ENCODE data around the gene CLCNKA. TPM values are rescaled to one million over a fixed set of nuclear protein-coding genes. Genes with fewer than 3 reads are reported as not detected.

Gene CLCNKA
- total and polyA plus RNA-seq, 3 experiments from 2014 or later = not detected

DNA sequence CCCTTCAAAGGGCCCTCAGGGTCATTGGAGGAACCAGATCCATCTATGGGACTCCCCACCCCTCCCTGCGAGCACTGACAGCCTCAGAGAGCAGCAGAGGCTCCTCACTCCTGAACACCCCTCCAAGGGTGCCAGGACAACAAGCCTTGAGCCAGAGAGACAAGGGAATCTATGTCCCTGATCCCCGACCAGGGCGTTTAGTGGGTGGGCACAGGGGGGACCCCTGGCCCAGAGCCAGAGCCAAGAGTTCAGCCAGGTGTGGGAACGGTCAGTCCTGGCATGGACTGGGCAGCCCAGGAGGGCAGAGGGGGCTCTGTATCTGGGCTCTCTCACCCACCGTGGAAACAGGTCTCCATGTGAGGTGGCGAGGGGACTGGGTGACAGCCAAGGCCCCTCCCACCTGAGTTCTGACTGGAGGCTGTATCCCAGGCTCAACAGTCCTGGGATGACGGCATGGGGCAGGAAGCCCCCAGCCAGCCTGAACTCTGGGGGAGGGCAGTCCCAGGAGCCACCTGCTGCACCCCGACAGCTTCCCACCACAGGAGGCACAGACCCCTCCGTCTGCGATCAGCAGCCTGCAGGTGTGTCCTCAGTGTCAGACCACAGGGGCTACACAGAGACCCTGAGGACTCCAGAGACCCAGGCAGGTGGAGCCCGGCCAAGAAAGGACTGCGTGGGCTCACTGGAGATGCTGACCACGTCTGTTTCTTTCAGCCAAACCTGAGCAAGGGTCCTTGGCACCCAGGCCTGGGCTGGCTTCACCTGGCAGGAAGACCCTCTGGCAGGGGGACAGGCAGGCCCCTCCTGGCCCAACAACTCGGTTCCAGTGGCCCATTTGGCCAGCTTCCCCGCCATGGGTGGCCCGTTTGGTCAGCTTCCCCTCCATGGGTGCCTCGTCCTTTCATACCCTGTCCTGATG, 29.0 kb upstream of the CLCNKA start:
- Histone ChIP-seq H3K36me3 (ENCODE audit: insufficient read depth, low read length) (no peaks in the 10 kb centered on the region), H3K4me3 (ENCODE audit: low read length) (no peak overlapping the region), H3K4me1 (ENCODE audit: insufficient read depth, low read length) (no peaks in the 10 kb centered on the region), H3K27me3 (ENCODE audit: insufficient read depth, low read length, poor library complexity, severe bottlenecking) (no peaks in the 10 kb centered on the region), H3K9me3 (ENCODE audit: low read length) (no peaks in the 10 kb centered on the region), H3K27ac (ENCODE audit: low read depth, low read length) (no peak overlapping the region)
- peaks cover 0 to under 1% of the 10 kb centered on the region in 2 donors for H3K27me3 Mint-ChIP-seq
- CTCF ChIA-PET = interaction anchor here (1.1 kb wide), 1 partner anchor 190 kb away, joined by 3 read pairs; no protein-coding TSS in a partner anchor
- H3K4me1 Mint-ChIP-seq = no peaks in the 10 kb centered on the region
- no peak overlapping the region for H3K4me3 Mint-ChIP-seq
- no peak overlapping the region for H3K27ac Mint-ChIP-seq
- H3K9me3 Mint-ChIP-seq = no peaks in the 10 kb centered on the region
- no peaks in the 10 kb centered on the region for H3K36me3 Mint-ChIP-seq
- POLR2A ChIA-PET = no interaction called here
- DNase-seq = no peak

- no peak for DNase-seq
- Histone ChIP-seq H3K9me3 (ENCODE audit: low read length) (no peaks in the 10 kb centered on the region), H3K36me3 (ENCODE audit: insufficient read depth, low read length) (no peaks in the 10 kb centered on the region), H3K4me1 (ENCODE audit: insufficient read depth, low read length) (no peaks in the 10 kb centered on the region), H3K27me3 (ENCODE audit: insufficient read depth, low read length, poor library complexity, severe bottlenecking) (no peaks in the 10 kb centered on the region), H3K4me3 (ENCODE audit: low read length) (no peak overlapping the region), H3K27ac (ENCODE audit: low read depth, low read length) (no peak overlapping the region)
- ChIA-PET POLR2A (no interaction called here), CTCF (interaction anchor here (0.7 to 2.1 kb wide), 4 partner anchors 113 to 202 kb away, joined by 3 to 9 read pairs (median 4); no protein-coding TSS in a partner anchor)
- H3K36me3 Mint-ChIP-seq = no peaks in the 10 kb centered on the region
- no peak overlapping the region for H3K4me3 Mint-ChIP-seq
- no peak overlapping the region for H3K27ac Mint-ChIP-seq
- H3K27me3 Mint-ChIP-seq = peaks cover 0 to 4% of the 10 kb centered on the region in 2 donors
- no peaks in the 10 kb centered on the region for H3K4me1 Mint-ChIP-seq
- no peaks in the 10 kb centered on the region for H3K9me3 Mint-ChIP-seq
These were observed 28.2 kb upstream of the CLCNKA start for GRCh38 chr1:15993666-15994065.

GRCh38 chr1:15994081-15994480, 27.8 kb upstream of the CLCNKA start:
- no peak for DNase-seq
- Mint-ChIP-seq H3K9me3 (no peaks in the 10 kb centered on the region), H3K27ac (no peak overlapping the region), H3K36me3 (no peaks in the 10 kb centered on the region), H3K4me1 (no peaks in the 10 kb centered on the region), H3K4me3 (no peak overlapping the region), H3K27me3 (peaks cover 0 to 4% of the 10 kb centered on the region in 2 donors)
- no peaks in the 10 kb centered on the region for H3K9me3 ChIP-seq (ENCODE audit: low read length)
- ChIA-PET CTCF (interaction anchor here (0.7 to 2.1 kb wide), 4 partner anchors 113 to 202 kb away, joined by 3 to 9 read pairs (median 4); no protein-coding TSS in a partner anchor), POLR2A (no interaction called here)
- H3K4me1 ChIP-seq (ENCODE audit: insufficient read depth, low read length) = no peaks in the 10 kb centered on the region
- no peak overlapping the region for H3K27ac ChIP-seq (ENCODE audit: low read depth, low read length)
- H3K27me3 ChIP-seq (ENCODE audit: insufficient read depth, low read length, poor library complexity, severe bottlenecking) = no peaks in the 10 kb centered on the region
- no peaks in the 10 kb centered on the region for H3K36me3 ChIP-seq (ENCODE audit: insufficient read depth, low read length)
- H3K4me3 ChIP-seq (ENCODE audit: low read length) = no peak overlapping the region

DNA sequence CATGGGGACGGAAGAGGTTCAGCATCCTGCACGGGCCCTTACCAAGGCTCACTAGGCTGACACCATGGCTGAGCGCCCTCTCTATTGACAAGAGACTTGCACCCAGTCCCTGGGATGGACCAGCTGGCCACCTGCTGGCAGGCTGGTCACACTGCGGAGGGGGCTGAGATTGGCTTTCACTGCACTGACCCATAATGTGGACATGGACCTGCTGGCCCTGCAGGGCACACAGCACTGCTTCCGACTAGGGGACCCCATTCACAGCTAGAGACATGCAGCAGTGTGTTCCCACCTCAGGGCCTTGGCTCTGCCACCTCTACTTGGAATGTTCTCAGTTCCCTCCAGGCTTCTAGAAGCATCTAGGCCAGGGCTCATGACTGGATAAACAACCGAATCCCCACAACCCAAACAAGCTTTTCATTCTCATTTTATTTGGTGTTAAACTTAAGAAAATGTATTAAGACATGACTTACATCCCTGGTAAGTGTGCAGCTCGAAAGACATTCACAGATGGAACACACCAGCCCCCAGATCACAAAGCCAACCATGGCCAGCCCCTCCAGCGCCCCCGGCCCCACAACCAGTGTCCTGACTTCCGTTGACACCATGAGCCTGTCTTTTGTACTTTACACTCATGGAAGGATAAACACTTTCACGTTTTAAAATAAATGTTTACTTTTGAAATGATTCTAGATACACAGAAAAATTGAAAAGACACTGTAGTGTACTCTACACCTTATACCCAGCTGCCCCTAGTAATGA, 27.1 kb upstream of the CLCNKA start:
- Mint-ChIP-seq H3K4me1 (no peaks in the 10 kb centered on the region), H3K36me3 (no peaks in the 10 kb centered on the region), H3K27ac (peak overlapping the region in 1 of 8 donors; percentile 17), H3K4me3 (no peak overlapping the region), H3K27me3 (peaks cover 0 to 4% of the 10 kb centered on the region in 2 donors), H3K9me3 (no peaks in the 10 kb centered on the region)
- no peaks in the 10 kb centered on the region for H3K9me3 ChIP-seq (ENCODE audit: low read length)
- H3K4me3 ChIP-seq (ENCODE audit: low read length) = no peak overlapping the region
- DNase-seq = peak in 3 of 5 donors; percentile 19 to 66 (median 28)
- ChIA-PET POLR2A (no interaction called here), CTCF (interaction anchor here (0.7 to 2.1 kb wide), 6 partner anchors 12 to 203 kb away, joined by 3 to 9 read pairs (median 4); no protein-coding TSS in a partner anchor)
- H3K27me3 ChIP-seq (ENCODE audit: insufficient read depth, low read length, poor library complexity, severe bottlenecking) = no peaks in the 10 kb centered on the region
- H3K36me3 ChIP-seq (ENCODE audit: insufficient read depth, low read length) = no peaks in the 10 kb centered on the region
- no peaks in the 10 kb centered on the region for H3K4me1 ChIP-seq (ENCODE audit: insufficient read depth, low read length)
- no peak overlapping the region for H3K27ac ChIP-seq (ENCODE audit: low read depth, low read length)

DNA sequence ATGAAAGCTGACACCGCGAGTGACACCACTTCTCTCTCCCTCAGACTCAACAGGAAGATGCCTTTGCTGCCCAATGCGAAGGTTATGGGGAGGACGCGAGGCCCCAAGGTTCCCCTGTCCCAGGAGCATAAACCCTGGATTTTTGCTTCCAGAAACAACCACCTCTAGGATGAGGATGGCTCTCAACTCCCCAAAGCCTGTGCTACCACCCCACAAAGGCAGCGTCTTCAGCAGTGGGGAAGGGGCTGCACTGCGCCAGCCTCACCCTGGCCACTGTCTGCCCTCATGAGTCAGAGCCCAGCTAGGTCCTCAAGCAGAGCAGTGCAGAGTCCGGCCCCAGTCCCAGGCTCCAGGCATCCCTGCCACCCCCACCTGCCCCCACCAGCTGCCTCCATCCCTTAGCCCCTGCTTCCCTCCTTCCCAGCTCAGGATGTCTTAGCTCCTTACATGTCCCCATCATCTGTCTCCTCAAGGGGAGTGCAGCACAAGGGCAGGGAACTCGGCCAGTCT, 24.7 kb upstream of the CLCNKA start:
- H3K4me3 ChIP-seq (ENCODE audit: low read length) = no peak overlapping the region
- DNase-seq = no peak
- H3K27ac Mint-ChIP-seq = no peak overlapping the region
- H3K9me3 Mint-ChIP-seq = no peaks in the 10 kb centered on the region
- CTCF ChIA-PET = interaction anchor here (0.9 kb wide), 1 partner anchor 12 kb away, joined by 3 read pairs; no protein-coding TSS in a partner anchor
- no peaks in the 10 kb centered on the region for H3K36me3 Mint-ChIP-seq
- no peaks in the 10 kb centered on the region for H3K4me1 Mint-ChIP-seq
- POLR2A ChIA-PET = no interaction called here
- H3K27me3 ChIP-seq (ENCODE audit: insufficient read depth, low read length, poor library complexity, severe bottlenecking) = no peaks in the 10 kb centered on the region
- H3K27ac ChIP-seq (ENCODE audit: low read depth, low read length) = no peak overlapping the region
- H3K4me1 ChIP-seq (ENCODE audit: insufficient read depth, low read length) = no peaks in the 10 kb centered on the region
- H3K9me3 ChIP-seq (ENCODE audit: low read length) = no peaks in the 10 kb centered on the region
- no peak overlapping the region for H3K4me3 Mint-ChIP-seq
- H3K27me3 Mint-ChIP-seq = peaks cover 0 to 4% of the 10 kb centered on the region in 2 donors
- no peaks in the 10 kb centered on the region for H3K36me3 ChIP-seq (ENCODE audit: insufficient read depth, low read length)

DNA sequence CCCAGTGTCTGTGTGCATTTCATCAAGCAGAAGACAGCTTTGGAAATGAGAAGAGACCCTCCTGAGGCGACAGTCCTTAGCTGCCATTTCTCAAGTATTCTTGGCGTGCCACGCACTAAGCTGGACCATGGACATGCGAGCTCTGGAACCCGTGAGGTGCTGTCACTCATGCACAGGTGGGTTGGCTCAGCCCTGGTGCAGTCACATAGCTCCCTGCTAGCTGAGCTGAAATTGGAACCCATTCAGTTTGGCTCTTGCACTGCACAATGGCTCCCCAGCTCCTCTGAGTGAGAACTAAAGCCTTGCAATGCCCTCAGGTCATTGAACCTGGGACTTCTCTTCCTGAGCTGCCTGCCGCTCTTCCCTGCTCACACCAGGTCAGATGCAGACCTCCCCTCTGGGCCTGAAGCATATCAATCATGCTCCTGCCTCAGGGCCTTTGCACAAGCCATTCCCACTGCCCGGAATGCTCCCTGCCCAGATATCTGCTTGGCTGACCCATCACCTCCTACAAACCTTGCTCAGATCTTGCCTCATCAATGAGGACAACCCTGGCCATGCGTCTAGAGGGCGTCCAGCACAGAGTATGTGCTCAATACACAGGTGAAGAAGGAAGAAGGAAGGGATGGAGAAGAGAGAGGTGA, 24.1 kb upstream of the CLCNKA start:
- H3K9me3 Mint-ChIP-seq = no peaks in the 10 kb centered on the region
- ChIA-PET POLR2A (no interaction called here), CTCF (interaction anchor here (0.9 kb wide), 1 partner anchor 12 kb away, joined by 3 read pairs; no protein-coding TSS in a partner anchor)
- H3K4me1 Mint-ChIP-seq = no peaks in the 10 kb centered on the region
- Histone ChIP-seq H3K4me3 (ENCODE audit: low read length) (no peak overlapping the region), H3K9me3 (ENCODE audit: low read length) (no peaks in the 10 kb centered on the region), H3K27me3 (ENCODE audit: insufficient read depth, low read length, poor library complexity, severe bottlenecking) (no peaks in the 10 kb centered on the region), H3K27ac (ENCODE audit: low read depth, low read length) (no peak overlapping the region), H3K4me1 (ENCODE audit: insufficient read depth, low read length) (no peaks in the 10 kb centered on the region), H3K36me3 (ENCODE audit: insufficient read depth, low read length) (no peaks in the 10 kb centered on the region)
- DNase-seq = no peak
- peak overlapping the region in 1 of 8 donors; percentile 10 for H3K27ac Mint-ChIP-seq
- H3K36me3 Mint-ChIP-seq = no peaks in the 10 kb centered on the region
- H3K27me3 Mint-ChIP-seq = peaks cover 0 to 4% of the 10 kb centered on the region in 2 donors
- H3K4me3 Mint-ChIP-seq = no peak overlapping the region

DNA sequence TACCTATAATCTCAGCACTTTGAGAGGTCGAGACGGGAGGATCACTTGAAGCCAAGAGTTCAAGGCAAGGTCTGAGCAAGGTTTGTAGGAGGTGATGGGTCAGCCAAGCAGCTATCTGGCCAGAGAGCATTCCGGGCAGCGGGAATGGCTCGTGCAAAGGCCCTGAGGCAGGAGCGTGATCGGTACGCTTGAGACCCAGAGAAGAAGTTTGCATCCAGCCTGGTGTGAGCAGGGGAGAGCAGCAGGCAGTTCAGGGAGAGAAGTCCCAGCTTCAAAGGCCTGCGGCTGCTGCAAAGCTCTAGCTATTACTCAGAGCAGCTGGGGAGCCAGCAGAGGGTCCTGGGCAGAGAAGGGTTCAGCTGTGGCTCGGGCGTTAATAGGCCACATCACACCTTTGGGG, 22.9 kb upstream of the CLCNKA start:
- H3K4me3 Mint-ChIP-seq = no peak overlapping the region
- H3K4me3 ChIP-seq (ENCODE audit: low read length) = no peak overlapping the region
- H3K27ac Mint-ChIP-seq = peak overlapping the region in 1 of 8 donors; percentile 28
- POLR2A ChIA-PET = no interaction called here
- no peaks in the 10 kb centered on the region for H3K4me1 ChIP-seq (ENCODE audit: insufficient read depth, low read length)
- H3K27me3 ChIP-seq (ENCODE audit: insufficient read depth, low read length, poor library complexity, severe bottlenecking) = no peaks in the 10 kb centered on the region
- no peaks in the 10 kb centered on the region for H3K9me3 ChIP-seq (ENCODE audit: low read length)
- no peaks in the 10 kb centered on the region for H3K36me3 Mint-ChIP-seq
- no peaks in the 10 kb centered on the region for H3K4me1 Mint-ChIP-seq
- peaks cover 0 to 4% of the 10 kb centered on the region in 2 donors for H3K27me3 Mint-ChIP-seq
- DNase-seq = no peak
- H3K9me3 Mint-ChIP-seq = no peaks in the 10 kb centered on the region
- H3K27ac ChIP-seq (ENCODE audit: low read depth, low read length) = no peak overlapping the region
- CTCF ChIA-PET = no interaction called here
- no peaks in the 10 kb centered on the region for H3K36me3 ChIP-seq (ENCODE audit: insufficient read depth, low read length)

All from CD8-positive, alpha-beta memory T cell (primary cell).